Endothelial cell (in vitro differentiated cells): ENCODE results near the gene C12orf50. TPM values are rescaled to one million over a fixed set of nuclear protein-coding genes. Genes with fewer than 3 reads are reported as not detected.

Source experiments
- DNase-seq: peaks from one replicate; pipeline ENCODE4 v3.0.0; 2021; ENCODE audit warnings: low spot score
- H3K27ac Mint-ChIP-seq: one replicate; pipeline ENCODE4 v1.8.0; 2021; ENCODE audit warnings: mixed read lengths, inconsistent platforms; ENCODE audit not compliant: unreplicated experiment
- H3K27me3 Mint-ChIP-seq: one replicate; pipeline ENCODE4 v1.8.0; 2021; ENCODE audit warnings: mild to moderate bottlenecking, moderate library complexity, mixed read lengths, inconsistent platforms; ENCODE audit not compliant: unreplicated experiment
- H3K36me3 Mint-ChIP-seq: one replicate; pipeline ENCODE4 v1.8.0; 2021; ENCODE audit warnings: mild to moderate bottlenecking, low read depth, mixed read lengths, inconsistent platforms; ENCODE audit not compliant: unreplicated experiment
- H3K4me1 Mint-ChIP-seq: one replicate; pipeline ENCODE4 v1.8.0; 2021; ENCODE audit warnings: mild to moderate bottlenecking, mixed read lengths, inconsistent platforms; ENCODE audit not compliant: unreplicated experiment
- H3K4me3 Mint-ChIP-seq: one replicate; pipeline ENCODE4 v1.8.0; 2021; ENCODE audit warnings: mild to moderate bottlenecking, mixed read lengths, inconsistent platforms; ENCODE audit not compliant: unreplicated experiment
- H3K9me3 Mint-ChIP-seq: one replicate; pipeline ENCODE4 v1.8.0; 2021; ENCODE audit warnings: mixed read lengths, inconsistent platforms; ENCODE audit not compliant: unreplicated experiment
- total RNA-seq: library from RNA; stranded (reverse); fragmentation: NEBNext Ultra II Directional; extraction: Animal tissue kit (Norgen Biotek cat#: 25700); gene quantifications from one replicate; pipeline ENCODE4 v1.2.1, GENCODE V29; 2021; ENCODE audit not compliant: unreplicated experiment
- TF ChIP-seq, protein P1 (sequence below): fragments of 200-600 bp; sonication (generic); IDR thresholded peaks from one replicate; pipeline ENCODE4 v1.5.0; 2021; ENCODE audit warnings: antibody characterized with exemption; ENCODE audit not compliant: unreplicated experiment

The C12orf50 gene
- total RNA-seq, 1 donor from 2014 or later = not detected

DNA sequence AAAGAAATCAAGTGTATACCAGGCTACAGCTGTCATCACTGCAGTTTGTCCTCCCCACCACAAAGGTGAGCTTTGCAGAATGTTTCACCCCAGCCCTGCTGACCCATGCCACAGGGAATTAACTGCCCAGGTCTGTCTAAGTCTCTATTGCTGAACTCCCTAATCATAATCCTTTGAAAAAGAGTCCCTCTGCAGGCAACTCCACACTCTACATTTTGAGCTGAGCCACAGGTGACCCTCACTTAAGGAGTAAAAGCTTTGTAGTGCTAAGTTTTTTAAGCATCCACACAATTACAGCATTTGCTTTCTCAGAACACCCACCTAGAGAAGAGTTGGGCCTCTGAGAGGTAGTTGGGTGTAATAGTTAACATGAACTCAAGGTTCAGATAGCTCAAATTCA, 90.0 kb downstream of the C12orf50 start:
- TF ChIP-seq, protein P1, sequence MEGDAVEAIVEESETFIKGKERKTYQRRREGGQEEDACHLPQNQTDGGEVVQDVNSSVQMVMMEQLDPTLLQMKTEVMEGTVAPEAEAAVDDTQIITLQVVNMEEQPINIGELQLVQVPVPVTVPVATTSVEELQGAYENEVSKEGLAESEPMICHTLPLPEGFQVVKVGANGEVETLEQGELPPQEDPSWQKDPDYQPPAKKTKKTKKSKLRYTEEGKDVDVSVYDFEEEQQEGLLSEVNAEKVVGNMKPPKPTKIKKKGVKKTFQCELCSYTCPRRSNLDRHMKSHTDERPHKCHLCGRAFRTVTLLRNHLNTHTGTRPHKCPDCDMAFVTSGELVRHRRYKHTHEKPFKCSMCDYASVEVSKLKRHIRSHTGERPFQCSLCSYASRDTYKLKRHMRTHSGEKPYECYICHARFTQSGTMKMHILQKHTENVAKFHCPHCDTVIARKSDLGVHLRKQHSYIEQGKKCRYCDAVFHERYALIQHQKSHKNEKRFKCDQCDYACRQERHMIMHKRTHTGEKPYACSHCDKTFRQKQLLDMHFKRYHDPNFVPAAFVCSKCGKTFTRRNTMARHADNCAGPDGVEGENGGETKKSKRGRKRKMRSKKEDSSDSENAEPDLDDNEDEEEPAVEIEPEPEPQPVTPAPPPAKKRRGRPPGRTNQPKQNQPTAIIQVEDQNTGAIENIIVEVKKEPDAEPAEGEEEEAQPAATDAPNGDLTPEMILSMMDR = no peak
- Mint-ChIP-seq H3K27me3 (peaks cover 2% of the 10 kb centered on the region), H3K36me3 (peaks cover 6% of the 10 kb centered on the region), H3K27ac (no peak overlapping the region), H3K9me3 (peaks cover 6% of the 10 kb centered on the region), H3K4me1 (peaks cover 3% of the 10 kb centered on the region), H3K4me3 (no peak overlapping the region)
- DNase-seq = no peak

DNA sequence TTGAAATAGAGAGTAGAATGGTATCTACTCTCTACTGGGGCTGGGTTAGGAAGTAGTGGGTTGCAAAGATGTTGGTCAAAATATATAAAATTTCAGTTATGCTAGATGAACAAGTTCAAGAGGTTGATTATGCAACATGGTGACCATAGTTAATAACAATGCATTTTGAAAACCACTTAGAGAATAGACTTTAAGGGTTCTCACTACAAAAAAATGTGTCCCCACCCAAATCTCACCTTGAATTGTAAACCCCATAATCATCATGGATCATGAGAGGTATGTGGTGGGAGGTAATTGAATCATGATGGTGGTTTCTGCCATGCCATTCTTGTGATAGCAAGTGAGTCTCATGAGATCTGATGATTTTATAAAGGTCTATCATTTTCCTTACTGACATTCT, 94.0 kb downstream of the C12orf50 start:
- no peak overlapping the region for H3K4me3 Mint-ChIP-seq
- TF ChIP-seq, protein P1 = no peak
- no peak for DNase-seq
- H3K4me1 Mint-ChIP-seq = no peaks in the 10 kb centered on the region
- H3K36me3 Mint-ChIP-seq = peaks cover 6% of the 10 kb centered on the region
- H3K27me3 Mint-ChIP-seq = peaks cover 2% of the 10 kb centered on the region
- peaks cover 6% of the 10 kb centered on the region for H3K9me3 Mint-ChIP-seq
- no peak overlapping the region for H3K27ac Mint-ChIP-seq

DNA sequence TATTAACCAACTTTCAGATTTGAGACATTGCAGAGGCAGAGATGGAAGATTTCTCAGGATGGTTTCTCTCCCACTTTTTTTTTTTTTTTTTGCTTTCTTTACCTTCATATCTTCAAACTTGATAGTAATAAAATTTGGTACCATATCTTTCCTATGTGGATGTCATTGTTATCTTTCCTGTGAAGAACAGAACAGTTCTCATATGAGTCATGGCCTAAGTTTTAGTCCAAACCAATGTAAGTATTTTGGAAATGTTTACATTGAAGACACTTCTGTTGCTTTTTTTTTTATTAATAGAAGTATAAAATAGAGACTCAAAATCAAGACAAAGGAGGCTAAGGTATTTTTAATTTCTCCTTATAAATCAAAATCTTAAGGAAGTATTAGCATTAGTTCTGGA, 95.2 kb downstream of the C12orf50 start:
- peaks cover 6% of the 10 kb centered on the region for H3K36me3 Mint-ChIP-seq
- no peak overlapping the region for H3K4me3 Mint-ChIP-seq
- H3K9me3 Mint-ChIP-seq = peaks cover 6% of the 10 kb centered on the region
- no peaks in the 10 kb centered on the region for H3K4me1 Mint-ChIP-seq
- no peak for DNase-seq
- H3K27me3 Mint-ChIP-seq = peaks cover 3% of the 10 kb centered on the region
- H3K27ac Mint-ChIP-seq = no peak overlapping the region
- TF ChIP-seq, protein P1 = no peak

DNA sequence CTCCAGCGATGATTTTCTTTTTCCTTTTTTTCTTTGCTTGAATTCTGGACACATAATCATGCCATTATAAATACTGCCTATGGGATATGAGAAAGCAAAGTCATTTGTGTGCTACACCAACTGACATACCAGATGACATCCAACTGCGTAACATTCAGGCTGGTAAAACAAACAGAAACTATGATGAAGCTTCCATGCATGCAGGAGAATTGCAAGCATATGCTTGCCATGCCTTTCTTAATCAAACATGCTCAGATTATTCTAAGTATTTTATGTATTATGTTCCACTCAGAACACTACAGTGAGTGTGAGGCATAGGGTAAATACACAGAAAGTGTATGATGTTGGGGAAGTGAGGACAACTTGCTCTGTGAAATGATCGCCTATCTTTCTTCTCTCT, 97.4 kb downstream of the C12orf50 start:
- H3K4me1 Mint-ChIP-seq = no peaks in the 10 kb centered on the region
- peaks cover 6% of the 10 kb centered on the region for H3K9me3 Mint-ChIP-seq

DNA sequence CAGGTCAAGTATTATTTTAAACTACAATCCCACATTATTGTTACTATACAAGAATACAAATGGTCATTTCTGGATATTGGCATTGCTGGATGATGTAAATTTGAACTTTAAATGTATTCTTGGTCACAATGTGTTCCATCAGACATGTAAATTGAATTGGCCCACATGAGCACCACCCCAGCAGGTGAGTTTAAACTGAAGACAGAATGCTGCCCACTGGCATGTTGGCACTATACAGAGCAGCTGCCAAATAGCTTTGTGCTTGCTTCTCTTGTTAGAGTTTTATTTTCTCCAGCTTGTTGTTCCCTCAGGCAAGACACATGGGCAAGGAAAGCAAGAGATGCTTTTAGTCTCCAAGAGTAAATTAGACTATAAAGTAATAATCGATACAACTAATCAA, 98.6 kb downstream of the C12orf50 start:
- Mint-ChIP-seq H3K27ac (no peak overlapping the region), H3K4me1 (no peaks in the 10 kb centered on the region), H3K9me3 (peaks cover under 1% of the 10 kb centered on the region), H3K27me3 (peaks cover 3% of the 10 kb centered on the region), H3K36me3 (peaks cover under 1% of the 10 kb centered on the region), H3K4me3 (no peak overlapping the region)
- TF ChIP-seq, protein P1 = no peak
- DNase-seq = no peak

More for the DNA sequence above, 97.4 kb downstream of the C12orf50 start:
- no peak overlapping the region for H3K4me3 Mint-ChIP-seq
- H3K27me3 Mint-ChIP-seq = peaks cover 5% of the 10 kb centered on the region
- DNase-seq = no peak
- no peak overlapping the region for H3K27ac Mint-ChIP-seq
- TF ChIP-seq, protein P1 = no peak
- peaks cover 6% of the 10 kb centered on the region for H3K36me3 Mint-ChIP-seq

Other genes with a start within 250 kb of the C12orf50 start
- gene CEP290, start 112.7 kb upstream of the C12orf50 start, total RNA-seq = 13.9 TPM
- 21.4 TPM for gene TMTC3, start 112.9 kb upstream of the C12orf50 start, total RNA-seq